HUDEP-2 (cell line): ENCODE measurements around the gene TMC3.
A peak's percentile ranks its signal among the peaks of the same experiment; 100 is the strongest.

Source experiments
- DNase-seq, 76 experiments: peaks; one replicate each; lab custom pipeline; 2025; ENCODE audit not compliant: unreplicated experiment in 76 of 76; lab: John Stamatoyannopoulos, UW

Gene TMC3

DNA sequence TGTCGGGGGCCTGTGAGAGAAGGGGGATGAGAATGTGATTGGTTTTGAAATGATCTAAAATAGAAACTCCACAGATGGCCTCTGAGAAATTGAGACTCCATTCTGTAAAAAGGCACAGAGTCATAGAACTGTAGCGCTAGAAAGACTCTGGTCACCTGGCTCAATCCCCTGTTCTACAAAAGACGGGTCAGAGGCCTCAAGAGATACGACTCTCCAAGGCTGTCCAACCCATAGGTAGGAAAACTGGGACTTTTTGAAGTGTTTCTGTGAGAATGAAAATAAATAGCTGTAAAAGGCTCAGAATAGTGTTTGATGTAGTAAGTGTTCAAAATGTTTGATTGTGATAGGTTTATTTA lies 11.7 kb upstream of the TMC3 start:
- no peak for DNase-seq

GRCh38 chr15:81384891-81385720 lies 11.1 kb upstream of the TMC3 start:
- DNase-seq, result no peak

- no peak for DNase-seq
Measured at GRCh38 chr15:81381720-81382119, 7.7 kb upstream of the TMC3 start.

GRCh38 chr15:81380668-81381067 lies 6.7 kb upstream of the TMC3 start:
- no peak for DNase-seq

DNA sequence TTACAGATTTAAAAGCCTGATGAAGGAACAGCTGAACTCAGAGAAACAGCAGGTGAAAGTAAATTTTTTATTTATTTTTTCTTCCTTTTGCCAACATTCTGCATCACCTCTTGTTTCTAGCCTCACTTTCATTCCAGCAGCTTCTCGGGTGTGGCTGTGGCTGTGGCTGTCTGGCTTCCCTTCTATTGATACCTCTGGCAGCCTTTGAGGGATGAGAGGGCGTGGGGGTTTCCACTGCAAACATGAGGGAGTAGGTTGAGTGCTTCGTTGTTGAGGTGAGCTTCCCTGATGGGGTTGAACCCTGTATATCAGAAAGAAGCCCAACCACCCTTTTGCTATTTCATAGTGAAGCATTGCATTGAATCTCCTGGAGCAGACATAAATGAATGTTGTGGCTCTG lies 6.2 kb upstream of the TMC3 start:
- no peak for DNase-seq

DNA sequence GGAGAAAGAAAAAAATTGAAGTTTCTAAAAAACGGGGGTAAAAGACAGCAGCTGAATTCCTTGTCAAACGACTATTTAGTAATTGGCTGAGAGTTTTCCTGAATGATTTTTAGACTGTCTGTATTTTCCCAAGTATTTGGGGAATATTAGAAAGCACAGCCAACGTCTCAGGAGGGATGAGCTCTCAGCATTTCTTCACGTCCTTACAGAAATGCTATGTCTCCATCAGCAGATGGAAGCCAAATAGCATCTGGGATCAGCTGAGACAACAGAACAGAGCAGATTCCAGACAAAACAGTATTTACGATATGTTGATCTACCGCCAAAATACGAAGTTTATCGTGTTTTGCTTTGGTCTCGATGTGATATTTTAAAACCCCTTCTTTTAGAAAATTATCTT lies 5.3 kb upstream of the TMC3 start:
- DNase-seq, result no peak

DNA sequence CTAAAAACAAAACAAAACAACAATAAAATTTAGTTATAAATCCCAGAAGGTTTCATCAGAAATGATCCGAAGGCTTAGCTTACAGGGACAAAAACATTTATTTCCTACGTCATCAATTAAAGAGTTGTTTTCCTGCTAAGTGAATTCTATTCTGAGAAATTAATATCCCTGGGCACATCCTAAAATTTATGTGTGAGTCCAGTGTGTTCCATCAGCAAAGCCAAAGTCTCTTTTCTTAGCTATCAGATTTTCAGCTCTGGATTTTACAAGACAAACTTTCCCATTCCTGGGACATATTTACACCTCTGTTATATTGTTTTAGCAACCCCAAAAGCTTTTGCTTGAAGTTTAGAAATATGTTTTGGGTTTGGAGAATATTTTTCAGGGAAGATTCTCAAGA lies 4.4 kb upstream of the TMC3 start:
- DNase-seq, result no peak

GRCh38 chr15:81377871-81378270 lies 3.9 kb upstream of the TMC3 start:
- no peak for DNase-seq

- DNase-seq, result no peak
Measured at GRCh38 chr15:81376231-81376630, 2.2 kb upstream of the TMC3 start.

DNA sequence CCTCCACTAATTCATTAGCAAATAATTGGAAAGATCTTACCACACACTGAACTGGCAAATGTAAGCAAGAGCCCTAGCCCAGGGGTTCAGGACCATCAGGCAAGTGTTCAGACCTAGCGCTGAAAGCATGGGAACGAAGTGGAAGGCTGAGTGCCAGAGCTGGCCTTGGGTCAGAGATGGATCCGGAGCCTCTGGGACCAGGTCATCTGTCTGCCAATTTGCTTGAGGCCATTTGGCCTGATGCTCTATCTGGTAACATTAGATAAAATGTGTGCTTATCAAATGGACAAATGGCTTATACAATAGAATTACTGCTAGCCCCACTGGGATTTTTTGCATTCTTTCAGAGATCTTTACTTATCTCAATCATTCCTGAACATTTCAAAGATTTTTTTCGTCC lies 1.4 kb upstream of the TMC3 start:
- no peak for DNase-seq

GRCh38 chr15:81373176-81373575 lies 837 bp downstream of the TMC3 start:
- DNase-seq, result no peak

- DNase-seq, result no peak
Measured at GRCh38 chr15:81372575-81372974, 1.4 kb downstream of the TMC3 start.

GRCh38 chr15:81363718-81364500 lies 10.1 kb downstream of the TMC3 start:
- no peak for DNase-seq

GRCh38 chr15:81363276-81363675 lies 10.7 kb downstream of the TMC3 start:
- no peak for DNase-seq

- no peak for DNase-seq
Measured at GRCh38 chr15:81362790-81363189, 11.2 kb downstream of the TMC3 start.

- no peak for DNase-seq
Measured at GRCh38 chr15:81361891-81362290, 12.1 kb downstream of the TMC3 start.

- DNase-seq, result no peak
Measured at GRCh38 chr15:81360491-81360890, 13.5 kb downstream of the TMC3 start.

DNA sequence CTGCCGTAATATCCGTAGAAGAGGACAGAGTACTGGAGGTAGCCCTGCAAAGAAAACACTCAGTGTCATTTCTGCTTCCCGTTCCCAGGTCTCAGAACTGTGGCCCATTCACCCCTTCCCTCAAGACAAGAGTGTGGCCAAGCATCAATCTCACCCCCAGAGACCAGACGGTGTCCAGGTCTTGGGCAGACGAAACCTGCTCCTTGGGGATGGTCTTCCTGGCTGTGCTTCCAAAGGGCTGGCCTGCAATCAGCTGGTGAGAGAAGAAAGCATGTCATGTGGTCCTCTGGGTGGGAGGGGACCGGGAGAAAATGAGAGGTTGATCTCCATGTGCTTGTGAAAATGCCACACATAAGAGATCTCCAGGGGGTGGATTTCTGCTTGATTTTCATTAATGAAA lies 15.8 kb downstream of the TMC3 start:
- no peak for DNase-seq

DNA sequence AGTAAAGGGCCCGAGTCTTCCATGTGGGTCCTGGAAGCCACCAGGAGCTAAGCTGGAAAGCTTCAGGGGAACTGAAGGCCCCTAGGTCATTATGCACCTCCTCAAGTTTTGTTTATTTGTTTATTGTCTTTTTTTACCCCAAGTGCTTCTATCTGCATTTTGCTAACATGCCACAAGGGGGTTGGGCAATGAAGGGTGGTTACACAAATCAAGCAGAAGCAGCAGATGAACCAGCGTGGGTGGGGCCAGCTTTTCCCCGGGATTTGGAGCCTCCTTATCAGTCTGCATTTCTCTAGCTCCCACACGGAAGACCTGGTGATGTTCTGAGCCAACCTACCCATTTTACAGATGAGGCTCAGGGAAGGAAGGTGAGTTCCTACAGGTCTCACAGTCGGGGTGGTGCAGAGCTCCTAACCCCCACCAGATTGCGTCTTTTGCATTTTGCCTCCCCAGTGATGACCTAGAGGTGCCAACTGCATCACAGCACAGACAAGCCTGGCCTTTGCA lies 16.8 kb downstream of the TMC3 start:
- peak in 6 of 76 experiments; percentile 1 to 20 (median 6) for DNase-seq

- no peak for DNase-seq
Measured at GRCh38 chr15:81356252-81356651, 17.8 kb downstream of the TMC3 start.

- DNase-seq, result no peak
Measured at GRCh38 chr15:81351651-81352050, 22.4 kb downstream of the TMC3 start.

DNA sequence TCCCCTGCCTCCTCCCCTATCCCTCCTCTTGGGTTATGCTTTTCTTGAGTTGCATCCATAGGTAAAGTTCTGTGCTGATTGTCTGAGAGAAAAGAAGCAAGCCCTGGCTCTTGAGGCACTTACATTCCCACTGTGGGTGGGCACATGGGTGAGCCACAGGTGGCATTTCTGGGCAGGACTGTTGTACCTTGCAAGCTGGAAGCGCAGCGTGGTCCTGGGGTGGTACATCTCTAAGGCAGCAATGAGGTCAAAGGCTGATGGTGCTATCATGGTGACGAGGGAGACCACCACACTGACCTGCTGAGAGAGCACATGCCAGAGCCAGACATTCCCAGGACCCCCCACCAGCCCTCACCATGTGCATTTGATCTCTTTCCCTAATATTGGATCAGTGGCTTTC lies 24.7 kb downstream of the TMC3 start:
- no peak for DNase-seq
